MM.1S (cell line): ENCODE measurements around the gene ATG10.

Experiments used
- EZH2 ChIP-seq: fragments of 300-600 bp; sonication (generic); optimal IDR thresholded peaks from 2 replicates; pipeline ENCODE3; 2017; ENCODE audit warnings: low read depth, mild to moderate bottlenecking, antibody characterized with exemption, low read length, mixed read lengths
- EZH2phosphoT487 ChIP-seq: fragments of 300-600 bp; sonication (generic); IDR thresholded peaks from 2 replicates; pipeline ENCODE4 v1.6.1; 2018; ENCODE audit warnings: antibody characterized with exemption, low read length
- TF ChIP-seq, protein P1 (sequence below): fragments of 300-600 bp; sonication (generic); IDR thresholded peaks from 2 replicates; pipeline ENCODE4 v1.5.1; 2016; ENCODE audit warnings: antibody characterized with exemption, low read length, mixed read lengths

DNA sequence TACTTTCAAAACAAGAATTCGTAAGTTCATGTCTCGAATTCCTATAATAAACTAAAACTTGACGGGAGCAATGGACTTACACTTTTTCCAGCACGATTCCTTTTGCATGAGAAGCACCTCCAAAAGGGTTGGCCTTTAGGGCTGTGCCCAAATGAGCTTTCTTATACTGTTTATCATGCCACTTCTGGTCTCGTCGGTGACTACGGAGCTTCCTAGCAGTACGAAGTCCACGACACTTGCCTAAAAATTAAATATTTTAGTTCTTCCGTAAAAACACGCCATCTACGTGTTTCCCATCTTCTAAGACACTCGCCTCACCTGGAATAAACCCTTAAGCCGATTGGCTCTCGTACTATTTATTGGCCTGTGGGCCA is 305.8 kb downstream of the ATG10 start:
- TF ChIP-seq, protein P1, sequence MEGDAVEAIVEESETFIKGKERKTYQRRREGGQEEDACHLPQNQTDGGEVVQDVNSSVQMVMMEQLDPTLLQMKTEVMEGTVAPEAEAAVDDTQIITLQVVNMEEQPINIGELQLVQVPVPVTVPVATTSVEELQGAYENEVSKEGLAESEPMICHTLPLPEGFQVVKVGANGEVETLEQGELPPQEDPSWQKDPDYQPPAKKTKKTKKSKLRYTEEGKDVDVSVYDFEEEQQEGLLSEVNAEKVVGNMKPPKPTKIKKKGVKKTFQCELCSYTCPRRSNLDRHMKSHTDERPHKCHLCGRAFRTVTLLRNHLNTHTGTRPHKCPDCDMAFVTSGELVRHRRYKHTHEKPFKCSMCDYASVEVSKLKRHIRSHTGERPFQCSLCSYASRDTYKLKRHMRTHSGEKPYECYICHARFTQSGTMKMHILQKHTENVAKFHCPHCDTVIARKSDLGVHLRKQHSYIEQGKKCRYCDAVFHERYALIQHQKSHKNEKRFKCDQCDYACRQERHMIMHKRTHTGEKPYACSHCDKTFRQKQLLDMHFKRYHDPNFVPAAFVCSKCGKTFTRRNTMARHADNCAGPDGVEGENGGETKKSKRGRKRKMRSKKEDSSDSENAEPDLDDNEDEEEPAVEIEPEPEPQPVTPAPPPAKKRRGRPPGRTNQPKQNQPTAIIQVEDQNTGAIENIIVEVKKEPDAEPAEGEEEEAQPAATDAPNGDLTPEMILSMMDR: no peak
- no peak for TF ChIP-seq EZH2
- no peak for TF ChIP-seq EZH2phosphoT487
